Suppressor macrophage treated with lipopolysaccharide for 4 hours (primary cell): ENCODE data around the gene CTNNA3.

Source experiments
- DNase-seq: peaks from one replicate; pipeline ENCODE4 v3.0.0-alpha.2; 2020

CTNNA3 gene

GRCh38 chr10:66843396-66843795 lies 852.6 kb downstream of the CTNNA3 start:
- no peak for DNase-seq

DNA sequence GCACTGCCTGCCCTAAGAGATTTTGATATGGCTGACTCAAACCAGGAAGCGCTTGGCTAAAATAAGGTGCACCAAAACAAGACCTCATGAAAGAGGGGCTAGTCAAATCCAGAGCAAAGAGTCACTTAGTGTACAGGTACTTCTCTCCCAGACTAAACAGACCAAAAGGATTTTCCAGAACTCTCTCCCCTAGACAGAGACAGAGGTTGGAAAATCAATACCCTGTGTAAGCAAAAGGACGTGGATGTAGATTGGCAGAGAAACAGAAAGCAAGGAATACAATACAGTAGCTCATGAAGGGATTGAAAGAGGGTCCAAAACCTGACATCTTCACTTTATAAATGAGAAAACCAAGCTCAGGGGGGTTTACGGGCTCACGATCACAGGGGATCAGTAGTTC lies 853.1 kb downstream of the CTNNA3 start:
- DNase-seq, result no peak

GRCh38 chr10:66842371-66842770 lies 853.6 kb downstream of the CTNNA3 start:
- no peak for DNase-seq

- DNase-seq, result no peak
These were observed 857.3 kb downstream of the CTNNA3 start for GRCh38 chr10:66838656-66839055.

DNA sequence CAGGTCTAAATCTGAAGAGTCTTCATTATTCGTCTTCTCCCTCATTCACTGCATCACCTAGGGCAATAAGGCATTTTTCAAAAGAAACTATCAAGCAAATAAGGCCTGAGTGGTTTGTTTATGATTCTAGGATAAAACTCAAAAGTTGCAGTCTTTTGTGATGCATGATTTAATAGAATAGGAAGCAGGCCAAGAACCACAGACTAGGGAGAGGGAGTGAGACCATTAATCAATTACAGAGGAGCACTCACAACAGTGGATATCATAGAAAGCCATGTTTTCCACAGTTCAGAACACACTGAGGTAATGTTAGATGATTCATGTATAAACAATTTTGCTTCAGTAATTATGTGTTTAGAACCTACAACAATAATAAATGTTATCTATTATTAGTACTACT lies 858.0 kb downstream of the CTNNA3 start:
- DNase-seq, result no peak

DNA sequence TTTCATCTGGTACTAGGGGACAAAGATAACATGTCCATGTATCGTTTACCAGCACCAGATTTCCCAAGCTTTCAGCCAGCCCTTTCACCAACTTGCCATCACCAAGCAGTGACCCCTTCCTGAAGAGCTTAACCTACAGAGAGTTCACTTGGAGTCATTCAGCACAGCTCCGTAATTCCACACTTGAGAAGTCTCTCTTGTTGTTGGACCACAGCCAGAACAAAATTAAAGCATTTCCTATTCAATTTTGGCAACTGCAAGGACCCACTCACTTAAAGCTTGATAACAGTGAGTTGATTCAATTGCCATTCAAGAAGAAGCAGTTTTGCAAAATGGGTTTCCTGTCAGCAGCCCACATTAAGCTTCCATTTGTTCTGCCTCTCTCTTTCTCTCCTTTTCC lies 858.7 kb downstream of the CTNNA3 start:
- DNase-seq, result no peak

- no peak for DNase-seq
These were observed 859.2 kb downstream of the CTNNA3 start for GRCh38 chr10:66836771-66837170.

DNA sequence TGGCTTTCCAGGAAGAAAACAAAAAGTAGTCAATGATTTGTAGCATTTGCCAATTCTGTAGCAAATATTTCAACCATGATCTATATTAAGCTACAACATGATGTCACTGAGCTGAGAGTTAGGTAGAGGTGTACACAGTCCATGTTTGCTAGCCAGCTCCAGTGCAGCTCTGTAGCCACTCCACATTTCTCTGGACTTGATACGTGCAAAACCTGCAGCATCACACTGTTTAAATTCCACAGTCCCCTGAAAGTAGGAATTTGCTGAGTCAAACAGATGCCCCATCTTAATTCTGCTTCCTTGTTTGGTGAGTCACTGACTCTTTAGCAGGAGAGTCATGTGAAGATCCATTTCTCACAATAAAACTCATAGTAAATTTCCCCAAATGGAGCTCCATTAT lies 859.9 kb downstream of the CTNNA3 start:
- DNase-seq, result no peak

DNA sequence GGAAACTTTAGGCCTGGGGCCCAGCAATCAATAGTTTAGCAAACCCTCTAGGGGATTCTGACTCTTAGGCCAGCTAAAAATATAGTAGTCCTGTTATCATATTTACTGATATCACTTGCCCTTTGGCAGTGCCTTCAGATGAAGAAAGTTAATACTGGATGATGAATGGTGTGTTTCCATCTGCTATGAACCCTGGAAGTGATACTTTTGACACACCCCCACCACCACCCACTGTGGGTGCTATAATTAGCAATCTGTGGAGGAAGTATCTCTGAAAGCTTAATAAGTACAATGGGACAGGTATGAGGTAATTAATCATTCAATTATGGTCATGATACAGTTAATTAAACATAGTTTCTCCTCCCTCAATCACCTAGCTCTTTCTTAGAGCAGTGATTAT lies 860.6 kb downstream of the CTNNA3 start:
- no peak for DNase-seq

GRCh38 chr10:66834802-66835201 lies 861.2 kb downstream of the CTNNA3 start:
- DNase-seq, result no peak

GRCh38 chr10:66833861-66834260 lies 862.1 kb downstream of the CTNNA3 start:
- no peak for DNase-seq

DNA sequence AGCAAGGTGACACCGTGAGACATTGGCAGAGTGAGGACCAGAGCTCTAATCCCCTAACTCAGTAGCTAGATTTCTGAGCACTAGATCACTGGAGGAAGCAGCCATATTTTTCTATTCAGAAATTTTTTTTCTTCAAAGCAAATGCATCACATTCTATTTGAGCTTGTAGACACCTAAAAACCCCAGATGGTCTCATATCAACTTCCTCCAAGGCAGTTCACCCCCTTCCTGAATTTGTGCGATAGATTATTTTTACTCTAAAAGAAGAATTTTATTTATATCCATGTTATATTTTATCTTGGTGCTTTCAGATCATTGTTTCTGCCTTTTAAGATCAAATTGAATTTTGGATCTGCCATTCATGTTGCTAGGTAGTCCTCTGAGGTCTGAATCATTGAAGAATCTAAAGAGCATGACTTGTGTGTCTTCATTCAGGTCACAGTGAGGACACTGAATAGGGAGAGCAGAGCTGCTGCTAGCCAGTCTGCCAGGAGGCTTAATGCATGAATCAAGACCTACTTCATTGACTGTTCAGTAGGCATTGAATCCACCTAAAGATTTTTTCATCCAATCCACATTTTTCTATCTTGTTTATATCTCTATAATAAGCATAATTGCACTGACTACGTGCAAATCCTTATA lies 863.1 kb downstream of the CTNNA3 start:
- no peak for DNase-seq

DNA sequence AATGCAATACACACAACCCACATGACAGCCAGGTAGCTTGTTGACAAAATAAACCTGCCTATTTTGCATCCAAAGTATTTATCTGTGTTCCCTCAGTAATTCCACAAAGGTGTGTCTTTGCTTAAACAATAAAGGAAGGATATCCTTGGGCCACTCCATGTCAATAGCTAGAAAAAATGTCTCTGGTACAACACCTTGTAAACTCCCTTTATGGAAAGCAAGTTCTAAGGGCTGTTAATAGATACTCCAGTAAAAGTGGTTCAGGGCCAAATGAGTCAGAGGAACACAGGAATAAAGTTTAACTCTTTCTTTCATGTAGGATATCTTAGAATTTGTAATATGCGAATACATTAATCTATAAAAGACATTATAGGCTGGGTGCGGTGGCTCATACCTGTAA lies 867.0 kb downstream of the CTNNA3 start:
- DNase-seq, result no peak

GRCh38 chr10:66827353-66827752 lies 868.6 kb downstream of the CTNNA3 start:
- DNase-seq, result peak; percentile 0

DNA sequence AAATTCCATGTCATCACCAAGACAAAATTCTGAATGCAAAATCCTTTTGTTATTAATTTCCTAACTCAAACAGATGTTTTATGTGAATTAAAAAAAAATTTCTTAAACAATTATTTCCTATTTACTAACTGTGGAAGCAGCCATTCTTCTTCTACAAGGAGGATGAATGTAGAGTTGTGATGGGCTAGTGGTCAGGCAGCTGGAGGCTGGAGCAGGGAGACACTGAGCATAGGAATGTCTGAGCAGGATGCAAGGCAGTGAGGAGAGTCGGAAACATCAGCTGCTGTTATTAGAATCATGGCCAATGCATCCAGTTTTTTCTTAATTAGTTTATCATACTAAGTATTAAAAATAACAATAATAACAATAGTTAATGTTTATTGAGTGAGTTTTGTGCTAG lies 872.7 kb downstream of the CTNNA3 start:
- no peak for DNase-seq

GRCh38 chr10:66822801-66823200 lies 873.2 kb downstream of the CTNNA3 start:
- no peak for DNase-seq

DNA sequence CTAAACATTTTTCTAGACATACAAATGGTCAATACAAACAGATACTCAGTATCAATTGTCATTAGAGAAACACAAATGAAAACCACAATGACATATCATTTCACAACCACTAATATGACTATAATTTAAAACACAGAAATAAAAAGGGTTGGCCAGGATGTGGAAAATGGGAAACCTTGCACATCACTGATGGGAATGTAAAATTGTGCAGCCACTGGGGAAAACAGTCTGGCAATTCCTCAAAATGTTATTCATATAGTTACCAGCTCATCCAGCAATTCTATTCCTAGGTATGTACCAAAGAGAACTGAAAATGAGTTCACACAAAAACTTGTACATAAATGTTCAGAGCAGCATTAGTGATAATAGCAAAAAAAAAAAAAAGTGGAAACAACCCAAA lies 876.3 kb downstream of the CTNNA3 start:
- DNase-seq, result no peak

DNA sequence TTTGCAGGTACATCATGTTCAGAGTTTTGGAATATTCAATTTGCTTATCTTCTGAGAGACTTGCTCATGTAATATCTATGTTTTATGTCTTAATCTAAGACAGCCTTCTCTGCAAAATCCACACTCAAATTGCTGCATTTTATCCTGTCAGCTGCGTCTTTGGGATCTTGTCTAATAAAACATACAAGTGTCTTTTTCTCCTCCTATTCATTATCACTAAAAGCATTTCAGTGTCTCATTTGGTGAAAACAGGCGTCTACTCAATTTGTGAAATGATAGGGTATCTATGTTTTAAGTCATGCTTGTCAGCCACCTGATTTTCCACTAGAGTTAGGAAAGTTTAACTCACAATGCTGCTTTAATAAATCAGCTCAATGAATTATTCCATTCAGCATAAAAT lies 882.9 kb downstream of the CTNNA3 start:
- DNase-seq, result no peak

- no peak for DNase-seq
These were observed 884.8 kb downstream of the CTNNA3 start for GRCh38 chr10:66811211-66811610.

GRCh38 chr10:66809402-66809801 lies 886.6 kb downstream of the CTNNA3 start:
- no peak for DNase-seq

DNA sequence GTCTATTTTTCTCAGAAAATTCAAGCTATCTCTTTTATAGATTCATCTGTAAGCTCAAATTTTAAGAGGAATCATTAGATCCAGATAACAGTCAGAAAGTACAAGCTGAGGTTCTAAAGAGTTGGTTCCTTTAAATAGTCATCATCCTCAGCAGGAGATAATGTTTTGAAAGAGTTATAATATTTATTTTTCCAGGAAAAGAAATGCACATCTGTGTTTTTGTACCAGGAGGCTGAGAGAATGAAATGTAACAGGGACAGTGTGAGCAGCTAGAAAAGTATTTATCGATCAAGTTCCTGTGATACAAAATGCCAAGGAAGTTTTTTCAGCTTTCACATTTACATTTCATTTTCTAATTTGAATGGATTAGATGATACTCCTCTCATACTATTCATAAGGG lies 890.4 kb downstream of the CTNNA3 start:
- DNase-seq, result no peak

DNA sequence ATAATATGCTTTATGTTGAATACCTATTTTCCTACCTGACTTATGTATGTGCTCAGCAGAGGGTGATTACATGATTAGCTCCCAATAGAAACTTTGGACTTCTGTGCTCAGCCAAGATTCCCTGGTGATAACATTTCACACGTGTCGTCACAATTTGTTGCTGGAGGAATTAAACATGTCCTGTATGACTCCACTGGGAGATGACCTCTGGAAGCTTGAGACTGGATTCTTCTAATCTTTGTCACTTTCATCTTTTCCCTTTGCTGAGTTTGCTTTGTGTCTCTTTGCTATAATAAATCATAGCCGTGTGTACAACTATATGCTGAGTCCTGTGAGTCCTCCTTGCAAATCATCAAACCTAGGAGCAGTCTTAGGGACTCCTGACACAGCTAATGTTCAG lies 891.0 kb downstream of the CTNNA3 start:
- no peak for DNase-seq

DNA sequence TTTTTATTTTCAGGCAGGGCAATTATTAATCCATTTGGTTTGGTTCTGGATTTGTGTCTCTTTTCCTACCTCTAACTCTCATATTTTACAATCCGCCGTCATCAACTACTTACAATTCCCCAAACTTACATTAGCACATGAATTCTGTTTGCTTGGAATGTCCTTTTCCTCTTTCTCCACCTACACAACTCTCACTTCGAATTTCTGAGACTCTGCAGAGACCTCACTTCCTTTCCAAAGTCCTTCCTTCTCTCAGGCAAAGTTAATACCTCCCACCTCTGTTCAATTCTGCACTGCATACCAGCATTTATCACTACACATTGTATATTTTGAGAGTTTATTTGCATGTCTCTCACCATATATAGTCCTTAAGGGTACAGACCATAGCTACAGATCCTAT lies 892.8 kb downstream of the CTNNA3 start:
- no peak for DNase-seq

DNA sequence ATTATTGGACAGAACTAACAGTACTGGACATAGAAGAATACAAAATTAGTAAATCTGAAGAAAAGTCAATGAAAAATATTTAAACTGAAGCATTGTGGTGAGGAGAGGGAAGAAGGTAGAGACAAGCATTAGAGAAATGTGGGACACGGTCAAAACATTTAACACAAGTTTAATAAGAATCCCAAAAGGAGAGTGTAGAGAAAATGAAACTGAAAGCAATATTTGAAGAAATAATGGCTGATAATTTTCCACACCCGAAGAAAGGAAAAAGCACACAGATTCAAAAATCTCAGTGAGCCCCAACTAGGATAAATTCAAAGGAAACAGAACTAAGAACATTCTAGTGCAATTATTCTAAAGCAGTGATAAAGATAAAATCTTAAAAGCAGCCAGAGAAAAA lies 896.5 kb downstream of the CTNNA3 start:
- DNase-seq, result no peak

DNA sequence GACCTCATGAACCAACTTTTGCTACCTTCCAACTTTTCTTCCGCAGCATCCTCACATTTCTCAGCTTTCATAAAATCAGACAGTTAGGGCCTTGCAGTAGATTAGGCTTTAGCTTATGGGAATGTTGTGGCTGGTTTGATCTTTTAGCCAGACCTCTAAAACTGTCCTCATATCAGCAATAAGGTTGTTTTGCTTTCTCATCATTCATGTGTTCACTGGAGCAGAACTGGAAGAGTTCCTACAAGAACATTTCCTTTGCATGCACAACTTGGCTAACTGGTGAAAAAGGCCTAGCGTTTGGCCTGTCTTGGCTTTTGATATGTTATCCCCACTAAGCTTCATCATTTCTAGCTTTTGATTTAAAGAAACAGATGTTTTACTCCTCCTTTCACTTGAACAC lies 900.1 kb downstream of the CTNNA3 start:
- DNase-seq, result no peak

- no peak for DNase-seq
These were observed 903.6 kb downstream of the CTNNA3 start for GRCh38 chr10:66792441-66792840.
